ENCODE measurements around the gene TYR.
"Not testable (repeated sequence)": the region's sequence is repeated elsewhere in the genome, so short reads cannot be mapped to it uniquely, and the experiment has no call there.

TYR gene

GRCh38 chr11:89249196-89249595 lies 71.5 kb downstream of the TYR start:
- H3K9me2 ChIP-seq (replicated peaks; ENCODE audit: insufficient read depth, low read length) = no peaks in the 10 kb centered on the region
- H2AFZ ChIP-seq (ENCODE audit: low read depth, low read length, severe bottlenecking) = no peak overlapping the region
- H3K9me3 ChIP-seq (ENCODE audit: insufficient read depth, low read length) = no peaks in the 10 kb centered on the region
- TF ChIP-seq CTCF (IDR thresholded peaks at IDR 0.05; ENCODE audit: insufficient read depth, low read length, poor library complexity, severe bottlenecking) (no peak), EZH2phosphoT487 (conservative IDR thresholded peaks at IDR 0.05; ENCODE audit: low read length) (no peak)
- no peak overlapping the region for H3K4me2 ChIP-seq (ENCODE audit: low read depth, low read length, poor library complexity, severe bottlenecking)
- no peaks in the 10 kb centered on the region for H3K79me2 ChIP-seq (ENCODE audit: insufficient read depth, low read length)
- no peaks in the 10 kb centered on the region for H4K20me1 ChIP-seq (ENCODE audit: low read depth, low read length)
- H3K9ac ChIP-seq (ENCODE audit: low read length) = no peak overlapping the region
- H3F3A ChIP-seq (ENCODE audit: insufficient read depth) = no peaks in the 10 kb centered on the region
- no peak overlapping the region for H3K27ac ChIP-seq (ENCODE audit: low read depth, low read length)
- H3K4me3 ChIP-seq (ENCODE audit: insufficient read depth, low read length, poor library complexity, severe bottlenecking) = no peak overlapping the region
- no peaks in the 10 kb centered on the region for H3K36me3 ChIP-seq (ENCODE audit: low read length)
- no peaks in the 10 kb centered on the region for H3K27me3 ChIP-seq (ENCODE audit: low read length)

GRCh38 chr11:89261483-89261882 lies 83.8 kb downstream of the TYR start:
- H3K79me2 ChIP-seq (ENCODE audit: insufficient read depth, low read length) = not testable (repeated sequence)

GRCh38 chr11:89267660-89268302 lies 90.1 kb downstream of the TYR start:
- no peak overlapping the region for H3K4me3 ChIP-seq (ENCODE audit: insufficient read depth, low read length, poor library complexity, severe bottlenecking)
- no peaks in the 10 kb centered on the region for H3F3A ChIP-seq (ENCODE audit: insufficient read depth)
- H3K9ac ChIP-seq (ENCODE audit: low read length) = no peak overlapping the region
- H3K27ac ChIP-seq (ENCODE audit: low read depth, low read length) = no peak overlapping the region
- no peak for TF ChIP-seq EZH2phosphoT487 (conservative IDR thresholded peaks at IDR 0.05; ENCODE audit: low read length)
- TF ChIP-seq CTCF (IDR thresholded peaks at IDR 0.05; ENCODE audit: insufficient read depth, low read length, poor library complexity, severe bottlenecking) = no peak
- no peaks in the 10 kb centered on the region for H3K9me3 ChIP-seq (ENCODE audit: insufficient read depth, low read length)
- H3K36me3 ChIP-seq (ENCODE audit: low read length) = no peaks in the 10 kb centered on the region
- H2AFZ ChIP-seq (ENCODE audit: low read depth, low read length, severe bottlenecking) = no peak overlapping the region
- no peaks in the 10 kb centered on the region for H4K20me1 ChIP-seq (ENCODE audit: low read depth, low read length)
- H3K9me2 ChIP-seq (replicated peaks; ENCODE audit: insufficient read depth, low read length) = no peaks in the 10 kb centered on the region
- H3K79me2 ChIP-seq (ENCODE audit: insufficient read depth, low read length) = no peaks in the 10 kb centered on the region
- no peaks in the 10 kb centered on the region for H3K27me3 ChIP-seq (ENCODE audit: low read length)
- H3K4me2 ChIP-seq (ENCODE audit: low read depth, low read length, poor library complexity, severe bottlenecking) = no peak overlapping the region

More at GRCh38 chr11:89261483-89261882, 83.8 kb downstream of the TYR start:
- not testable (repeated sequence) for H3K9me2 ChIP-seq (replicated peaks; ENCODE audit: insufficient read depth, low read length); H3K4me2 ChIP-seq (ENCODE audit: low read depth, low read length, poor library complexity, severe bottlenecking); H3K4me3 ChIP-seq (ENCODE audit: insufficient read depth, low read length, poor library complexity, severe bottlenecking); H3K9me3 ChIP-seq (ENCODE audit: insufficient read depth, low read length); H3K36me3 ChIP-seq (ENCODE audit: low read length); H4K20me1 ChIP-seq (ENCODE audit: low read depth, low read length); H3F3A ChIP-seq (ENCODE audit: insufficient read depth); H3K9ac ChIP-seq (ENCODE audit: low read length); H3K27me3 ChIP-seq (ENCODE audit: low read length); H3K27ac ChIP-seq (ENCODE audit: low read depth, low read length); H2AFZ ChIP-seq (ENCODE audit: low read depth, low read length, severe bottlenecking)

DNA sequence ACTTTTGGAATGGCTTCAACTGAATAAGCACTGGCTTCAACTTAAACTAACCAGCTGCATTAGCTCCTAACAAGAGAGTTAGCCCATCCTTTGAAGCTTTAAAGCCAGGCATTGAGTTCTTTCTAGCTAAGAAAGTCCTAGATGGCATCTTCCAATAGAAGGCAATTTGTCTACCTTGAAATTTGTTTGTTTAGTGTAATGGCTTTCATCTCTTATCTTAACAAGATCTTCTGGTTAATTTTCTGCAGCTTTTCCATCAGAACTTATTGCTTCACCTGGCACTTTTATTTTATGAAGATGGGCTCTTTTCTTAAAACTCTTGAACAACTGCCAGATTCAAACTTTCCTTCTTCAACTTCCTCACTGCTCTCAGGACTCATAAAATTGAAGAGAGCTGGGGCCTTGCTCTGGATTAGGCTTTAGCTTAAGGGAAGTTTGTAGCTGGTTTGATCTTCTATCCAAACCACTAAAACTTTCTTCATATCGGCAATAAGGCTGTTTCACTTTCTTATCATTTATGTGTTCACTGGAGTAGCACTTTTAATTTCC lies 94.9 kb downstream of the TYR start:
- not testable (repeated sequence) for H3F3A ChIP-seq (ENCODE audit: insufficient read depth); H3K9me3 ChIP-seq (ENCODE audit: insufficient read depth, low read length); H3K79me2 ChIP-seq (ENCODE audit: insufficient read depth, low read length); H3K9me2 ChIP-seq (replicated peaks; ENCODE audit: insufficient read depth, low read length); H3K9ac ChIP-seq (ENCODE audit: low read length); H4K20me1 ChIP-seq (ENCODE audit: low read depth, low read length); H3K4me2 ChIP-seq (ENCODE audit: low read depth, low read length, poor library complexity, severe bottlenecking); H3K27ac ChIP-seq (ENCODE audit: low read depth, low read length); H3K4me3 ChIP-seq (ENCODE audit: insufficient read depth, low read length, poor library complexity, severe bottlenecking); H2AFZ ChIP-seq (ENCODE audit: low read depth, low read length, severe bottlenecking); H3K27me3 ChIP-seq (ENCODE audit: low read length); H3K36me3 ChIP-seq (ENCODE audit: low read length)

DNA sequence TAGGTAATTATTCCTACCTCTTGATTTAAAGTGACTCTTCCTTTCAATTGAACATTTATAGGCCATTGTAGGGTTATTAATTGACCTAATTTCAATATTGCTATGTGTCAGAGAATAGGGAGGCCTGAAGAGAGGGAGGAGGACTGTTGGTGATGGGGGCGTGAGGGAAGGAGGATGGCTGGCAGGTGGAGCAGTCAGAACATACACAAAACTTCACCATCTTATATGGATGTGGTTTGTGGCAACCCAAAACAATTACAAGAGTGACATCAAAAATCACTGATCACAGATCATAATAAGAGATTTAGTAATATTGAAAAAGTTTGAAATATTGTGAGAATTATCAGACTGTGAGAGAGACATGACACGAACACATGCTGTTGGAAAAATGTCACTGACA lies 95.5 kb downstream of the TYR start:
- not testable (repeated sequence) for H3K9me3 ChIP-seq (ENCODE audit: insufficient read depth, low read length)

More for the DNA sequence above, 95.5 kb downstream of the TYR start:
- not testable (repeated sequence) for H3K9me2 ChIP-seq (replicated peaks; ENCODE audit: insufficient read depth, low read length); H3K4me2 ChIP-seq (ENCODE audit: low read depth, low read length, poor library complexity, severe bottlenecking); H2AFZ ChIP-seq (ENCODE audit: low read depth, low read length, severe bottlenecking); H3K9ac ChIP-seq (ENCODE audit: low read length); H3K4me3 ChIP-seq (ENCODE audit: insufficient read depth, low read length, poor library complexity, severe bottlenecking); H3K79me2 ChIP-seq (ENCODE audit: insufficient read depth, low read length); H3K36me3 ChIP-seq (ENCODE audit: low read length); H3K27me3 ChIP-seq (ENCODE audit: low read length); H4K20me1 ChIP-seq (ENCODE audit: low read depth, low read length); H3F3A ChIP-seq (ENCODE audit: insufficient read depth); H3K27ac ChIP-seq (ENCODE audit: low read depth, low read length)
